ENCODE measurements around the gene CKLF. TPM values are rescaled to one million over a fixed set of nuclear protein-coding genes. Genes with fewer than 3 reads are reported as not detected.

The CKLF gene
- total RNA-seq (2014; rRNA removed; shearing (Covaris generic)) (64.2 and 130 TPM in 2 replicates), polyA plus RNA-seq (2016; fragmentation: Nextera tagmentation; extraction: Ambion mirVana) (107 and 108 TPM in 2 replicates)

GRCh38 chr16:66552286-66553177 is at the start of gene CKLF:
Gene CKLF (plus strand): TSS chr16:66552576. CDS start chr16:66552716, 140 bp downstream.
- in situ Hi-C loops (cut with MboI): no loop called here
- Histone ChIP-seq H3K9me2 (ENCODE audit: insufficient read depth) (no peaks in the 10 kb centered on the region), H2AFZ (peak within 1 kb of the TSS; percentile 97), H3K36me3 (ENCODE audit: low read depth) (no peaks in the 10 kb centered on the region), H4K20me1 (ENCODE audit: insufficient read depth) (no peaks in the 10 kb centered on the region), H3K79me2 (ENCODE audit: insufficient read depth) (peaks cover 49% of the 10 kb centered on the region), H3K9me3 (ENCODE audit: low read depth) (no peaks in the 10 kb centered on the region), H3F3A (ENCODE audit: insufficient read depth) (peaks cover 6% of the 10 kb centered on the region; the same call in 1 of the 2 replicates), H3K4me1 (ENCODE audit: insufficient read depth) (peaks cover 30% of the 10 kb centered on the region), H3K27ac (peak within 1 kb of the TSS; percentile 69), H3K9ac (peak within 1 kb of the TSS; percentile 87), H3K4me3 (peak within 1 kb of the TSS; percentile 78), H3K27me3 (replicated peaks; ENCODE audit: insufficient read depth) (no peaks in the 10 kb centered on the region), H3K4me2 (ENCODE audit: unreplicated experiment) (peak within 1 kb of the TSS; percentile 92)
- peak; percentile 94 for DNase-seq
- TF ChIP-seq EZH2 (IDR thresholded peaks at IDR 0.05; ENCODE audit: insufficient read depth, poor library complexity, severe bottlenecking): no peak
- TF ChIP-seq EZH2phosphoT487 (IDR thresholded peaks at IDR 0.05; ENCODE audit: insufficient read depth, low read depth): no peak
- WGBS, 2 experiments (ENCODE audit: low coverage in 1 of 2, low lambda C conversion rate in 2 of 2, missing lambda C conversion rate in 2 of 2): 6 to 8% methylated on average over 62 to 63 of the region's 63 CpGs

GRCh38 chr16:66503030-66503429 is 49.3 kb upstream of the CKLF start:
- Histone ChIP-seq H3K4me1 (ENCODE audit: insufficient read depth) (peaks cover 28% of the 10 kb centered on the region), H3K27ac (peak overlapping the region; percentile 64), H2AFZ (0 out of 2 replicates have a peak overlapping the region, but pooled peaks have one; percentile 75), H4K20me1 (ENCODE audit: insufficient read depth) (no peaks in the 10 kb centered on the region), H3F3A (ENCODE audit: insufficient read depth) (peaks cover 22% of the 10 kb centered on the region), H3K9ac (peak overlapping the region; percentile 34; the same call in 1 of the 2 replicates), H3K27me3 (replicated peaks; ENCODE audit: insufficient read depth) (no peaks in the 10 kb centered on the region), H3K79me2 (ENCODE audit: insufficient read depth) (no peaks in the 10 kb centered on the region), H3K9me3 (ENCODE audit: low read depth) (no peaks in the 10 kb centered on the region), H3K36me3 (ENCODE audit: low read depth) (no peaks in the 10 kb centered on the region), H3K4me2 (ENCODE audit: unreplicated experiment) (peak overlapping the region; percentile 69), H3K9me2 (ENCODE audit: insufficient read depth) (no peaks in the 10 kb centered on the region), H3K4me3 (peak overlapping the region; percentile 25)
- 7 to 11% methylated on average over 2 of the region's 2 CpGs for WGBS, 2 experiments (ENCODE audit: low coverage in 1 of 2, low lambda C conversion rate in 2 of 2, missing lambda C conversion rate in 2 of 2)
- in situ Hi-C loops (cut with MboI): no loop called here
- peak; percentile 32 for DNase-seq
- TF ChIP-seq EZH2 (IDR thresholded peaks at IDR 0.05; ENCODE audit: insufficient read depth, poor library complexity, severe bottlenecking) (no peak), EZH2phosphoT487 (IDR thresholded peaks at IDR 0.05; ENCODE audit: insufficient read depth, low read depth) (no peak)

GRCh38 chr16:66503612-66504011 is 48.8 kb upstream of the CKLF start:
- in situ Hi-C loops (cut with MboI): no loop called here
- Histone ChIP-seq H3F3A (ENCODE audit: insufficient read depth) (peaks cover 22% of the 10 kb centered on the region), H3K27ac (peak overlapping the region; percentile 64; the same call in 1 of the 2 replicates), H3K4me1 (ENCODE audit: insufficient read depth) (peaks cover 34% of the 10 kb centered on the region), H4K20me1 (ENCODE audit: insufficient read depth) (no peaks in the 10 kb centered on the region), H3K9me3 (ENCODE audit: low read depth) (no peaks in the 10 kb centered on the region), H3K79me2 (ENCODE audit: insufficient read depth) (no peaks in the 10 kb centered on the region), H3K9ac (no peak overlapping the region), H3K9me2 (ENCODE audit: insufficient read depth) (no peaks in the 10 kb centered on the region), H3K27me3 (replicated peaks; ENCODE audit: insufficient read depth) (no peaks in the 10 kb centered on the region), H3K4me3 (peak overlapping the region; percentile 25; the same call in 1 of the 2 replicates), H2AFZ (no peak overlapping the region), H3K36me3 (ENCODE audit: low read depth) (no peaks in the 10 kb centered on the region), H3K4me2 (ENCODE audit: unreplicated experiment) (peak overlapping the region; percentile 69)
- no peak for TF ChIP-seq EZH2 (IDR thresholded peaks at IDR 0.05; ENCODE audit: insufficient read depth, poor library complexity, severe bottlenecking)
- TF ChIP-seq EZH2phosphoT487 (IDR thresholded peaks at IDR 0.05; ENCODE audit: insufficient read depth, low read depth): no peak
- WGBS, 2 experiments (ENCODE audit: low coverage in 1 of 2, low lambda C conversion rate in 2 of 2, missing lambda C conversion rate in 2 of 2): 45 to 47% methylated on average over 3 of the region's 3 CpGs
- DNase-seq: no peak

GRCh38 chr16:66507731-66508239 is 44.6 kb upstream of the CKLF start:
- Histone ChIP-seq H2AFZ (no peak overlapping the region), H3K9me3 (ENCODE audit: low read depth) (no peaks in the 10 kb centered on the region), H3K27me3 (replicated peaks; ENCODE audit: insufficient read depth) (no peaks in the 10 kb centered on the region), H3F3A (ENCODE audit: insufficient read depth) (peaks cover 32% of the 10 kb centered on the region), H3K36me3 (ENCODE audit: low read depth) (no peaks in the 10 kb centered on the region), H4K20me1 (ENCODE audit: insufficient read depth) (no peaks in the 10 kb centered on the region), H3K4me3 (no peak overlapping the region), H3K27ac (no peak overlapping the region), H3K9me2 (ENCODE audit: insufficient read depth) (no peaks in the 10 kb centered on the region), H3K4me2 (ENCODE audit: unreplicated experiment) (no peak overlapping the region), H3K9ac (no peak overlapping the region), H3K4me1 (ENCODE audit: insufficient read depth) (peaks cover 44% of the 10 kb centered on the region), H3K79me2 (ENCODE audit: insufficient read depth) (no peaks in the 10 kb centered on the region)
- WGBS, 2 experiments (ENCODE audit: low coverage in 1 of 2, low lambda C conversion rate in 2 of 2, missing lambda C conversion rate in 2 of 2): 58 to 68% methylated on average over 4 of the region's 4 CpGs
- TF ChIP-seq EZH2 (IDR thresholded peaks at IDR 0.05; ENCODE audit: insufficient read depth, poor library complexity, severe bottlenecking): no peak
- no peak for TF ChIP-seq EZH2phosphoT487 (IDR thresholded peaks at IDR 0.05; ENCODE audit: insufficient read depth, low read depth)
- in situ Hi-C loops (cut with MboI): no loop called here
- DNase-seq: no peak
